ENCODE data around the gene P2RX3. TPM values are rescaled to one million over a fixed set of nuclear protein-coding genes. Genes with fewer than 3 reads are reported as not detected.

P2RX3 gene
- total RNA-seq, 1 donor from 2014 or later = not detected

DNA sequence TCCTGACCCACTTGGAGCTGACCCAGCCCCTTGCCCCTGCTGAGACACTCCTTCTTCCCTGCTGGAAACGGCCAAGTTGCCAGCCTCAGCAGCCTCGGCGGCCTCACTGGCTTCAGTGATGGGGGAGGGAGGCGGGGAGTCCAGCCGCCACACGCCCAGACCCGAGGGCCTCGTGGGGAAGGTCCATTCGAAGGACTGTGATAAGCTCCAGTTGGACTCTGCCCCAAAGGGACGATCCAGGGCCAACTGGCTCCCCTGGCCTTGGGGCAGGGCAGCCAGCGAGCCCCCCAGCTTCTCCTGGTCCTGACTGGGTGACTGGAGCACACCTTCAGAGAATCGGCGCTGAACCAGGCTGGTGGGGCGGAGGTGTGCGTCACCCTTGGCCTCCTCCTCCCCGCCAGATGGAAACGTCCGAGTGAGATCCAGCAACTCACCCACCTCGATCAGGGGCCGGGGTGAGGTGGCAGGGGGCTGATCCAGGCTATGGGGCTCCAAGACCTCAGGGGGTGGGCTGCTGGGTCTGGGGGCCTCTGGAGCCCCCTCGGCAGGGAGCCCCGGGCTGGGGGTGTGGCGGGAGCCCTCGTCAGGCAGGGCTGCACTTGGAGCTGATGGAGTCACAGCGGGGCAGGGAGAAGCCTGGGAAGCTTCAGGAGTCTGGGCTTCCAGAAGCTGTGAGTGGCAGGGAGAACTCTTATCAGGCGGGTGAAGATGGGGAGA is 24.9 kb upstream of the P2RX3 start:
- H3K27me3 ChIP-seq = no peaks in the 10 kb centered on the region
- H3K4me3 ChIP-seq = no peak overlapping the region
- peak overlapping the region; percentile 93 for H3K27ac ChIP-seq
- H3K4me1 ChIP-seq = peaks cover 85% of the 10 kb centered on the region
- no peaks in the 10 kb centered on the region for H3K9me3 ChIP-seq
- peaks cover 2 to 79% of the 10 kb centered on the region in 2 donors for H3K36me3 ChIP-seq
- TF ChIP-seq POLR2A (IDR thresholded peaks at IDR 0.05) = no peak
- TF ChIP-seq, protein P1, sequence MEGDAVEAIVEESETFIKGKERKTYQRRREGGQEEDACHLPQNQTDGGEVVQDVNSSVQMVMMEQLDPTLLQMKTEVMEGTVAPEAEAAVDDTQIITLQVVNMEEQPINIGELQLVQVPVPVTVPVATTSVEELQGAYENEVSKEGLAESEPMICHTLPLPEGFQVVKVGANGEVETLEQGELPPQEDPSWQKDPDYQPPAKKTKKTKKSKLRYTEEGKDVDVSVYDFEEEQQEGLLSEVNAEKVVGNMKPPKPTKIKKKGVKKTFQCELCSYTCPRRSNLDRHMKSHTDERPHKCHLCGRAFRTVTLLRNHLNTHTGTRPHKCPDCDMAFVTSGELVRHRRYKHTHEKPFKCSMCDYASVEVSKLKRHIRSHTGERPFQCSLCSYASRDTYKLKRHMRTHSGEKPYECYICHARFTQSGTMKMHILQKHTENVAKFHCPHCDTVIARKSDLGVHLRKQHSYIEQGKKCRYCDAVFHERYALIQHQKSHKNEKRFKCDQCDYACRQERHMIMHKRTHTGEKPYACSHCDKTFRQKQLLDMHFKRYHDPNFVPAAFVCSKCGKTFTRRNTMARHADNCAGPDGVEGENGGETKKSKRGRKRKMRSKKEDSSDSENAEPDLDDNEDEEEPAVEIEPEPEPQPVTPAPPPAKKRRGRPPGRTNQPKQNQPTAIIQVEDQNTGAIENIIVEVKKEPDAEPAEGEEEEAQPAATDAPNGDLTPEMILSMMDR (IDR thresholded peaks at IDR 0.05) = no peak
- no peak for TF ChIP-seq POLR2AphosphoS5 (IDR thresholded peaks at IDR 0.05; ENCODE audit: insufficient read depth in 1 of 2, low read depth in 1 of 2)
- no peak for DNase-seq (ENCODE audit: extremely low spot score in 2 of 2)
- intact Hi-C loops (cut with DNase I) = loop anchor here (5.0 kb wide), 1 partner anchor 1264 kb away; the partner anchor contains the start of genes LPXN and ZFP91

DNA sequence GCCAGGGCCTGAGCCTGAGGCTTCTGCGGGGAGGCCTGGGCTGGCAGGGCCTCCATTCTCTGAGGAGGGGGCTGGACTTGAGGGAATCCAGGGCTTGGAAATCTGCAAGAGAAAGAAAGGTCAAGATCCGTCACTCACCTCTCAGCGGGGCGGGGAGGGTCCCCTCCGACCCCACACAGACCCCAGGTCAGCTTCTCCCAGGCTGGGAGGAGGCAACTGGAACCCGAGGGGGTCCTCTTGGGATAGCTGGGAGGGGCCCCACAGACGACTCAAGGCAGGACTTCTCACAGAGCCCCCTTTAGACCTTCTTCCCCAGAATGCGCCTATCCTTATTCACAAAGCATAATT is 24.4 kb upstream of the P2RX3 start:
- intact Hi-C loops (cut with DNase I) = loop anchor here (5.0 kb wide), 1 partner anchor 1264 kb away; the partner anchor contains the start of genes LPXN and ZFP91
- Histone ChIP-seq H3K4me3 (no peak overlapping the region), H3K4me1 (peaks cover 85% of the 10 kb centered on the region), H3K27ac (peak overlapping the region; percentile 93), H3K36me3 (peaks cover 2 to 83% of the 10 kb centered on the region in 2 donors), H3K27me3 (no peaks in the 10 kb centered on the region), H3K9me3 (no peaks in the 10 kb centered on the region)
- DNase-seq (ENCODE audit: extremely low spot score in 2 of 2) = no peak
- TF ChIP-seq POLR2AphosphoS5 (IDR thresholded peaks at IDR 0.05; ENCODE audit: insufficient read depth in 1 of 2, low read depth in 1 of 2) (no peak), POLR2A (IDR thresholded peaks at IDR 0.05) (no peak)
- TF ChIP-seq, protein P1 (IDR thresholded peaks at IDR 0.05) = no peak

DNA sequence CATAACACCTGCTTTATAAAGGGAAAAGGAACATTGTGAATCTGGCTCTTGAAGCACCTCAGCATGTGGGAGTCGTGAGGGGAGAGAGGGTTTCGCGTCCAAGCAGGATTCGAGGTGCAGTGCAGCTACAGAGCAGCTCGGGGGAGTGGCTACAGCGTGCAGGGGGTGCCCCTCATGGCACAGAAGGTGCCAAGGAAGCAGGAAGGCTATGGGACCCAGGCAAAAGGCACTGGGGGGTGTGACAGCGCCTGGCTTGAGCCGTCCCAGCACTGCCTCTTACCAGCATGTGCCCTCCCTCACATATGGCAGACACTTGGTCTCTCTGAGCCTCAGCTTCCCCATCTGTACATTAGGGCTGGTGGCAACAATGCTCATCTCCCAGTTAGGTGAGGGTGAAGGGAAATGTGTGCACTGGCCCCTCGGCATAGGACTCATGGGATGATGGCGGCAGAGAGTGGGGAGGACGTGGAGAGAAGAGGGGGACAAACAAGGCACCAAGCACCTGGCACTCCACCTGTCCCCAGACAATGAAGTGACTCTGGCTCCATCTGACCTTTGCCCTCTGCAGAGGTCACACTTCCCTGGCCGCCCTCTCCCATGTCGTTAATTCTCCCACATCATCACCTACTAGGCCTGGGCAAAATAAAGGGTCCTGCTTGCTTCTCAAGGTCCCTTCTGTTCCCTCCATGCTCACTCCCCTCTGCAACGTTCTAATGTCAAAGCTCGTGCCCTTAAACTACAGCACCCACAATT is 23.8 kb upstream of the P2RX3 start:
- Histone ChIP-seq H3K27me3 (no peaks in the 10 kb centered on the region), H3K36me3 (peaks cover 2 to 78% of the 10 kb centered on the region in 2 donors), H3K9me3 (no peaks in the 10 kb centered on the region), H3K4me3 (no peak overlapping the region), H3K4me1 (peaks cover 85% of the 10 kb centered on the region), H3K27ac (no peak overlapping the region)
- DNase-seq (ENCODE audit: extremely low spot score in 2 of 2) = no peak
- TF ChIP-seq, protein P1 (IDR thresholded peaks at IDR 0.05) = no peak
- TF ChIP-seq POLR2A (IDR thresholded peaks at IDR 0.05) (no peak), POLR2AphosphoS5 (IDR thresholded peaks at IDR 0.05; ENCODE audit: insufficient read depth in 1 of 2, low read depth in 1 of 2) (no peak)
- intact Hi-C loops (cut with DNase I) = loop anchor here (5.0 kb wide), 1 partner anchor 1263 kb away; the partner anchor contains the start of genes LPXN and ZFP91

DNA sequence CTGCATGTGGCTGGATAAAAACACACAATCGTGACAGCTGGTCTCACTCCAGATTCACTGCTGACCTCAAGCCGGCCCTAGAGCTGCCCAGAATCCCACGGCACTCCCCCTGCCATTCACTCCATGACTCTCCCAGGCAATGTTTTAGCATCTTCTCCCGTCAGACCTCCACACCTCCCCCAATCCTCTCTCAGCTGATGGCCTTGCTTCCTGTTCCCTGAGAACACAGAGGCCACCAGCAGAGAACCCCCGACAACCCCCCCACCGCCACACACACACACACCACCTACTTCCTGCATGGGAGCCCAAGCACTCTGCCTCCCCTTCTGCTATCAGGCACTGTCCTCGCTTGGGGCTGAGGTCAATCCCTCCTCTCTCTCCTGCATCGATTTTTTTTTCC is 22.7 kb upstream of the P2RX3 start:
- H3K27ac ChIP-seq = peak overlapping the region; percentile 98
- no peak overlapping the region for H3K4me3 ChIP-seq
- H3K9me3 ChIP-seq = no peaks in the 10 kb centered on the region
- intact Hi-C loops (cut with DNase I) = no loop called here
- peaks cover 85% of the 10 kb centered on the region for H3K4me1 ChIP-seq
- TF ChIP-seq POLR2AphosphoS5 (IDR thresholded peaks at IDR 0.05; ENCODE audit: insufficient read depth in 1 of 2, low read depth in 1 of 2) = no peak
- no peak for TF ChIP-seq POLR2A (IDR thresholded peaks at IDR 0.05)
- TF ChIP-seq, protein P1 (IDR thresholded peaks at IDR 0.05) = no peak
- DNase-seq (ENCODE audit: extremely low spot score in 2 of 2) = no peak
- no peaks in the 10 kb centered on the region for H3K27me3 ChIP-seq
- H3K36me3 ChIP-seq = peaks cover 2 to 78% of the 10 kb centered on the region in 2 donors
